ENCODE measurements around the gene PIEZO1. TPM values are rescaled to one million over a fixed set of nuclear protein-coding genes. Genes with fewer than 3 reads are reported as not detected.

PIEZO1 gene
- total RNA-seq, 1 experiment from 2014 or later, result 391 TPM

DNA sequence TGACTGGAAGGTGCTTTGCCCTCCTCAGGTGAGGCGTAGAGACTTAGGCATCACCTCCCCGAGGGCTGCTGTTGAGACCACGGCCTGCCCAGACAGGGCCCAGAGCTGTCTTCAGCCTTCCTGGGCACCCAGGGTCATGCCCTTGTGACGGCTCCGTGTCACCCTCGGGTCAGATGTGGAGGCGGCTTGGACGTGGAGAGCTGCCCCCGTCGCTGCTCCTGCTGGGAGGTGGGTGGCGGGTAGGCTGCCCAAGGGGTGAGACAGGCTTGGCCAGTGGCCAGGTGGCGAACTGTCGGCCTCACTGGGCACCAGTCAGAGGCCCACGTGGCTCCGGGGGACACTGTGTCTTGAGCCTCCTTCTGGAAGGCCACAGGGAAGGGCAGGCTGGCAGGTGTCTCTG is 89.8 kb downstream of the PIEZO1 start:
- Histone ChIP-seq H3K79me2 (ENCODE audit: low read depth) (no peaks in the 10 kb centered on the region), H4K20me1 (ENCODE audit: insufficient read depth) (no peaks in the 10 kb centered on the region), H2AFZ (no peak overlapping the region), H3K36me3 (ENCODE audit: low read depth) (no peaks in the 10 kb centered on the region), H3K4me2 (no peak overlapping the region), H3K27me3 (ENCODE audit: insufficient read depth, low read depth) (no peaks in the 10 kb centered on the region), H3K27ac (no peak overlapping the region), H3K9me3 (ENCODE audit: insufficient read depth, low read depth) (no peaks in the 10 kb centered on the region), H3K4me1 (replicated peaks; ENCODE audit: insufficient read depth) (no peaks in the 10 kb centered on the region), H3K9me2 (ENCODE audit: insufficient read depth) (no peaks in the 10 kb centered on the region), H3F3A (ENCODE audit: insufficient read depth, low read depth) (no peaks in the 10 kb centered on the region), H3K4me3 (no peak overlapping the region)
- ChIA-PET CTCF (no interaction called here), POLR2A (ENCODE audit: unreplicated experiment) (no interaction called here)
- no peak for TF ChIP-seq EZH2 (IDR thresholded peaks at IDR 0.05; ENCODE audit: low read depth)
- TF ChIP-seq, protein P1, sequence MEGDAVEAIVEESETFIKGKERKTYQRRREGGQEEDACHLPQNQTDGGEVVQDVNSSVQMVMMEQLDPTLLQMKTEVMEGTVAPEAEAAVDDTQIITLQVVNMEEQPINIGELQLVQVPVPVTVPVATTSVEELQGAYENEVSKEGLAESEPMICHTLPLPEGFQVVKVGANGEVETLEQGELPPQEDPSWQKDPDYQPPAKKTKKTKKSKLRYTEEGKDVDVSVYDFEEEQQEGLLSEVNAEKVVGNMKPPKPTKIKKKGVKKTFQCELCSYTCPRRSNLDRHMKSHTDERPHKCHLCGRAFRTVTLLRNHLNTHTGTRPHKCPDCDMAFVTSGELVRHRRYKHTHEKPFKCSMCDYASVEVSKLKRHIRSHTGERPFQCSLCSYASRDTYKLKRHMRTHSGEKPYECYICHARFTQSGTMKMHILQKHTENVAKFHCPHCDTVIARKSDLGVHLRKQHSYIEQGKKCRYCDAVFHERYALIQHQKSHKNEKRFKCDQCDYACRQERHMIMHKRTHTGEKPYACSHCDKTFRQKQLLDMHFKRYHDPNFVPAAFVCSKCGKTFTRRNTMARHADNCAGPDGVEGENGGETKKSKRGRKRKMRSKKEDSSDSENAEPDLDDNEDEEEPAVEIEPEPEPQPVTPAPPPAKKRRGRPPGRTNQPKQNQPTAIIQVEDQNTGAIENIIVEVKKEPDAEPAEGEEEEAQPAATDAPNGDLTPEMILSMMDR (conservative IDR thresholded peaks at IDR 0.05), result no peak
- BruUV-seq (replicated peaks), result no TSS peak
- DNase-seq, result no peak
- intact Hi-C loops (cut with micrococcal nuclease; ENCODE audit: unreplicated experiment), result no loop called here

DNA sequence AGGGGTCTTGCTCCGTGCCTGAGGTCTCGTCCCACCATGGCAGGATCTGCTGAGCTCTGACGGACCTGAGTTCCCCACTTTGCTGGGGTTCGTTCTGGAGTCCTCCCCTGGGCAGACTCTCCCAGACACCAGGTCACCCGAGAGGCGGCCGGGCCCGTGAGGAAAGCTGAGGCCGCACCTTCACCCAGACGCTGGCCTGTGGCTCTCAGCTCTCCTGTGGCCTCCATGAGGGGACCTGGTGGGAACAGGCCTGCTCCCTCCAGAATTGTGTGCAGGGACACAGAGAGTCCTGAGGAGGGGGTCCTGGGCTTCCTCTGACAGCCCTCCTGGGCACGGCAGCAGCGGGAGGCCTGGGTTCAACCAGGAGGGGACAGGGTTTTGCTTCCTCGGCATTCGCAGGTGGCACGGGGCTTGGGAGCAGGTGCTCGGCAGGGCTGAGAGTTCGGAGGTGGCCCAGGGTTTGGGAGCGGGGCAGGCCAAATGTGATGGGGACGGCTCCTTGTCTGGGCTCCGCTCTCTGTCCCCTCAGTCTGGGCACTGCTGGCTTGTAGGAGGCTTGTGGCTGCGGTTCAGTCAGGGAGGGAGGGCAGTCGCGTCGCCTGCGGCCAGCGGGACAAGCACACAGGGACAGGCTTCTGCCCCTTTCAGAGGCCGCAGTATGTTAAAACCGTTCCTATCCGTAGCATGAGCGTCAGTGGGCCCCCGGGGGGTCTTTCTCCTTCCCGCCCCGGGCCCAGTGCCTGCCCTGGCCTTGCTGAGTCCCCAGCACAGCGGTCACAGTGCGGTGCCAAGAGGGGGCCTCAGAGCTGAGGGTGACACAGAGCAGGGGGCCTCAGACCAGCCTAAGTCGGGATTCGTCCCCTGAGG is 90.6 kb downstream of the PIEZO1 start:
- Histone ChIP-seq H3K9me2 (ENCODE audit: insufficient read depth) (no peaks in the 10 kb centered on the region), H3K4me1 (replicated peaks; ENCODE audit: insufficient read depth) (no peaks in the 10 kb centered on the region), H3K9me3 (ENCODE audit: insufficient read depth, low read depth) (no peaks in the 10 kb centered on the region), H3K4me3 (no peak overlapping the region), H3K79me2 (ENCODE audit: low read depth) (no peaks in the 10 kb centered on the region), H3K36me3 (ENCODE audit: low read depth) (no peaks in the 10 kb centered on the region), H3K4me2 (no peak overlapping the region), H3K27me3 (ENCODE audit: insufficient read depth, low read depth) (no peaks in the 10 kb centered on the region), H3F3A (ENCODE audit: insufficient read depth, low read depth) (no peaks in the 10 kb centered on the region), H4K20me1 (ENCODE audit: insufficient read depth) (no peaks in the 10 kb centered on the region), H3K27ac (no peak overlapping the region), H2AFZ (no peak overlapping the region)
- intact Hi-C loops (cut with micrococcal nuclease; ENCODE audit: unreplicated experiment), result no loop called here
- ChIA-PET POLR2A (ENCODE audit: unreplicated experiment) (no interaction called here), CTCF (no interaction called here)
- no TSS peak for BruUV-seq (replicated peaks)
- no peak for TF ChIP-seq EZH2 (IDR thresholded peaks at IDR 0.05; ENCODE audit: low read depth)
- TF ChIP-seq, protein P1 (conservative IDR thresholded peaks at IDR 0.05), result no peak
- DNase-seq, result no peak

- H2AFZ ChIP-seq, result no peak overlapping the region
- no peaks in the 10 kb centered on the region for H3K79me2 ChIP-seq (ENCODE audit: low read depth)
- POLR2A ChIA-PET (ENCODE audit: unreplicated experiment), result no interaction called here
- H3F3A ChIP-seq (ENCODE audit: insufficient read depth, low read depth), result no peaks in the 10 kb centered on the region
- no peaks in the 10 kb centered on the region for H3K9me2 ChIP-seq (ENCODE audit: insufficient read depth)
- TF ChIP-seq, protein P1 (conservative IDR thresholded peaks at IDR 0.05), result no peak
- TF ChIP-seq EZH2 (IDR thresholded peaks at IDR 0.05; ENCODE audit: low read depth), result no peak
- H3K36me3 ChIP-seq (ENCODE audit: low read depth), result no peaks in the 10 kb centered on the region
- no peaks in the 10 kb centered on the region for H3K27me3 ChIP-seq (ENCODE audit: insufficient read depth, low read depth)
- no peak for DNase-seq
- BruUV-seq (replicated peaks), result no TSS peak
- H3K27ac ChIP-seq, result no peak overlapping the region
- H3K4me2 ChIP-seq, result no peak overlapping the region
- H3K4me1 ChIP-seq (replicated peaks; ENCODE audit: insufficient read depth), result peaks cover 1% of the 10 kb centered on the region; the same call in 1 of the 2 replicates
- intact Hi-C loops (cut with micrococcal nuclease; ENCODE audit: unreplicated experiment), result no loop called here
- no peaks in the 10 kb centered on the region for H4K20me1 ChIP-seq (ENCODE audit: insufficient read depth)
- no peak overlapping the region for H3K4me3 ChIP-seq
- CTCF ChIA-PET, result no interaction called here
- H3K9me3 ChIP-seq (ENCODE audit: insufficient read depth, low read depth), result no peaks in the 10 kb centered on the region
Measured at GRCh38 chr16:88693420-88694177, 91.4 kb downstream of the PIEZO1 start.

Measured in PC-9 (cell line).